HG02798 (cell line): ENCODE results near the gene NLRP13.

Experiments
- ATAC-seq: cut with Tn5 transposase; IDR thresholded peaks from one replicate; pipeline ENCODE4 v1.9.1; 2021; ENCODE audit warnings: mild to moderate bottlenecking; ENCODE audit not compliant: unreplicated experiment, poor library complexity

Gene NLRP13

GRCh38 chr19:55902080-55902751 lies 29.9 kb downstream of the NLRP13 start:
- no peak for ATAC-seq

GRCh38 chr19:55901369-55902079 lies 30.6 kb downstream of the NLRP13 start:
- ATAC-seq: no peak

GRCh38 chr19:55898911-55899310 lies 33.2 kb downstream of the NLRP13 start:
- no peak for ATAC-seq

- no peak for ATAC-seq
Measured at GRCh38 chr19:55882626-55883025, 49.5 kb downstream of the NLRP13 start.

GRCh38 chr19:55877211-55877610 lies 54.9 kb downstream of the NLRP13 start:
- ATAC-seq: no peak

GRCh38 chr19:55870736-55871135 lies 61.4 kb downstream of the NLRP13 start:
- no peak for ATAC-seq

- ATAC-seq: no peak
Measured at GRCh38 chr19:55867101-55867500, 65.0 kb downstream of the NLRP13 start.

GRCh38 chr19:55866521-55866920 lies 65.6 kb downstream of the NLRP13 start:
- no peak for ATAC-seq

- ATAC-seq: no peak
Measured at GRCh38 chr19:55858969-55859368, 73.2 kb downstream of the NLRP13 start.

- no peak for ATAC-seq
Measured at GRCh38 chr19:55858401-55858800, 73.7 kb downstream of the NLRP13 start.

GRCh38 chr19:55857974-55858373 lies 74.2 kb downstream of the NLRP13 start:
- no peak for ATAC-seq

GRCh38 chr19:55857149-55857548 lies 75.0 kb downstream of the NLRP13 start:
- ATAC-seq: no peak

- no peak for ATAC-seq
Measured at GRCh38 chr19:55855160-55855559, 77.0 kb downstream of the NLRP13 start.
